ENCODE data around the gene SOD2. TPM values are rescaled to one million over a fixed set of nuclear protein-coding genes. Genes with fewer than 3 reads are reported as not detected.
"Not testable (repeated sequence)": the region's sequence is repeated elsewhere in the genome, so short reads cannot be mapped to it uniquely, and the experiment has no call there.

The SOD2 gene
- total RNA-seq, 2 donors from 2014 or later: 243 to 555 TPM

GRCh38 chr6:159729598-159730331, 36.7 kb upstream of the SOD2 start:
- Histone ChIP-seq H3K9me3 (no peaks in the 10 kb centered on the region), H3K27me3 (no peaks in the 10 kb centered on the region), H3K36me3 (no peaks in the 10 kb centered on the region), H3K4me1 (peaks cover 0 to 59% of the 10 kb centered on the region in 2 donors), H3K4me3 (no peak overlapping the region), H3K27ac (peak overlapping the region in 1 of 2 donors; percentile 97)
- DNase-seq (ENCODE audit: low spot score): no peak
- TF ChIP-seq CTCF (IDR thresholded peaks at IDR 0.05): no peak

GRCh38 chr6:159728531-159728964, 35.5 kb upstream of the SOD2 start:
- Histone ChIP-seq H3K27me3 (no peaks in the 10 kb centered on the region), H3K4me1 (peaks cover 0 to 58% of the 10 kb centered on the region in 2 donors), H3K27ac (peak overlapping the region; percentile 97 to 100), H3K36me3 (no peaks in the 10 kb centered on the region), H3K4me3 (peak overlapping the region; percentile 59 to 87), H3K9me3 (no peaks in the 10 kb centered on the region)
- no peak for TF ChIP-seq CTCF (IDR thresholded peaks at IDR 0.05)
- DNase-seq (ENCODE audit: low spot score): no peak

GRCh38 chr6:159727717-159728445, 34.8 kb upstream of the SOD2 start:
- H3K4me3 ChIP-seq: peak overlapping the region; percentile 59 to 87
- no peak for TF ChIP-seq CTCF (IDR thresholded peaks at IDR 0.05)
- no peaks in the 10 kb centered on the region for H3K36me3 ChIP-seq
- no peak for DNase-seq (ENCODE audit: low spot score)
- no peaks in the 10 kb centered on the region for H3K27me3 ChIP-seq
- no peaks in the 10 kb centered on the region for H3K9me3 ChIP-seq
- H3K27ac ChIP-seq: peak overlapping the region; percentile 97 to 100
- H3K4me1 ChIP-seq: peaks cover 0 to 54% of the 10 kb centered on the region in 2 donors

GRCh38 chr6:159726918-159727716, 34.1 kb upstream of the SOD2 start, which contains the start of gene WTAP:
TSS of gene WTAP (plus strand) at chr6:159727506. CDS start at chr6:159736266, 8,760 bp downstream.
- DNase-seq (ENCODE audit: low spot score): peak; percentile 96
- H3K36me3 ChIP-seq: no peaks in the 10 kb centered on the region
- peaks cover 0 to 49% of the 10 kb centered on the region in 2 donors for H3K4me1 ChIP-seq
- H3K9me3 ChIP-seq: no peaks in the 10 kb centered on the region
- no peak for TF ChIP-seq CTCF (IDR thresholded peaks at IDR 0.05)
- H3K27me3 ChIP-seq: no peaks in the 10 kb centered on the region
- H3K4me3 ChIP-seq: peak within 1 kb of the TSS; percentile 59 to 87
- peak within 1 kb of the TSS; percentile 97 to 100 for H3K27ac ChIP-seq

- peaks cover 0 to 42% of the 10 kb centered on the region in 2 donors for H3K4me1 ChIP-seq
Observed at GRCh38 chr6:159726255-159726917, 33.3 kb upstream of the SOD2 start.

GRCh38 chr6:159725208-159725607, 32.2 kb upstream of the SOD2 start:
- not testable (repeated sequence) for H3K27me3 ChIP-seq; H3K9me3 ChIP-seq; H3K36me3 ChIP-seq; H3K27ac ChIP-seq; H3K4me3 ChIP-seq; DNase-seq (ENCODE audit: low spot score)
- H3K4me1 ChIP-seq: peaks cover 0 to 30% of the 10 kb centered on the region in 2 donors

More at GRCh38 chr6:159726255-159726917, 33.3 kb upstream of the SOD2 start:
- Histone ChIP-seq H3K27me3 (no peaks in the 10 kb centered on the region), H3K4me3 (peak overlapping the region; percentile 59 to 87), H3K36me3 (no peaks in the 10 kb centered on the region), H3K27ac (peak overlapping the region; percentile 97 to 100), H3K9me3 (no peaks in the 10 kb centered on the region)
- peak; percentile 73 for DNase-seq (ENCODE audit: low spot score)
- TF ChIP-seq CTCF (IDR thresholded peaks at IDR 0.05): no peak
